ENCODE data around the gene ALOX5.

ALOX5 gene

DNA sequence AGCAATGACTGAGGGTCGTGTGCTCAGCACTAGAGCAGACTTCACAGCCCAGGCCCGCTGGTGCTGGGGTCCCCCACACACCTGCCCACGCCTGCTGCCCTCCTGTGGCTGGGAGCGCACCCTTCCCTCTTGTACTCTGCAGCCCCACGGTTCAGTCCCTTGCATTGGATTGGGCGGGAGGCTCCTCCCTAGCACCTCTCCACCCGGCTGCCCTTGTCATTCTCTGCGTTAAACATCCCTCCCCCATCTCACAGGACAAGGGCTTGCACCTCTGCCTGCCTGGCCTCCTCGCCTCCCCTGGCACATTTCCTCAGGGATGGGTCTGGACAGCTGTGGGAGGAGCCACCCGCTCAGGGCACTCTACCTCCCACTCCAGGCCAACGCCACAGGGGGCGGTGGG is 68.6 kb downstream of the ALOX5 start:
- ChIA-PET POLR2A (no interaction called here), CTCF (interaction anchor here (1.0 to 1.4 kb wide), 4 partner anchors 22 to 192 kb away, joined by 4 to 6 read pairs (median 4); no protein-coding TSS in a partner anchor)
- no peak overlapping the region for H3K27ac ChIP-seq (ENCODE audit: insufficient read depth in 1 of 2, low read depth in 1 of 2, low read length in 2 of 2, poor library complexity in 1 of 2, severe bottlenecking in 2 of 2)
- H3K4me1 ChIP-seq (ENCODE audit: control extremely low read depth in 1 of 4, control insufficient read depth in 4 of 4, insufficient read depth in 4 of 4, low read length in 3 of 4), result peaks cover 0 to 5% (median 0%) of the 10 kb centered on the region in 4 experiments
- no peaks in the 10 kb centered on the region for H3K36me3 ChIP-seq (ENCODE audit: control insufficient read depth in 4 of 4, insufficient read depth in 4 of 4, low read length in 3 of 4)
- no peaks in the 10 kb centered on the region for H3K9me3 ChIP-seq (ENCODE audit: control extremely low read depth in 1 of 5, control insufficient read depth in 4 of 5, insufficient read depth in 2 of 5, low read depth in 1 of 5, low read length in 4 of 5)
- DNase-seq, result peak in 2 of 3 donors; percentile 33 to 35
- no peaks in the 10 kb centered on the region for H3K27me3 ChIP-seq (replicated peaks in 2 of 5; ENCODE audit: control insufficient read depth in 4 of 5, insufficient read depth in 5 of 5, low read length in 4 of 5)
- no peak overlapping the region for H3K4me3 ChIP-seq (ENCODE audit: control insufficient read depth in 1 of 7, extremely low read depth in 1 of 7, insufficient read depth in 4 of 7, low read depth in 2 of 7, low read length in 6 of 7)
- WGBS (ENCODE audit: insufficient coverage), result 82% methylated on average over 9 of the region's 12 CpGs

GRCh38 chr10:45443101-45444009 is 69.3 kb downstream of the ALOX5 start:
- no peak for DNase-seq
- Histone ChIP-seq H3K36me3 (ENCODE audit: control insufficient read depth in 4 of 4, insufficient read depth in 4 of 4, low read length in 3 of 4) (no peaks in the 10 kb centered on the region), H3K4me1 (ENCODE audit: control extremely low read depth in 1 of 4, control insufficient read depth in 4 of 4, insufficient read depth in 4 of 4, low read length in 3 of 4) (peaks cover 0 to under 1% (median 0%) of the 10 kb centered on the region in 4 experiments), H3K27ac (ENCODE audit: insufficient read depth in 1 of 2, low read depth in 1 of 2, low read length in 2 of 2, poor library complexity in 1 of 2, severe bottlenecking in 2 of 2) (no peak overlapping the region), H3K27me3 (replicated peaks in 2 of 5; ENCODE audit: control insufficient read depth in 4 of 5, insufficient read depth in 5 of 5, low read length in 4 of 5) (no peaks in the 10 kb centered on the region), H3K4me3 (ENCODE audit: control insufficient read depth in 1 of 7, extremely low read depth in 1 of 7, insufficient read depth in 4 of 7, low read depth in 2 of 7, low read length in 6 of 7) (no peak overlapping the region), H3K9me3 (ENCODE audit: control extremely low read depth in 1 of 5, control insufficient read depth in 4 of 5, insufficient read depth in 2 of 5, low read depth in 1 of 5, low read length in 4 of 5) (no peaks in the 10 kb centered on the region)
- CTCF ChIA-PET, result interaction anchor here (1.1 to 1.4 kb wide), 2 partner anchors 22 to 193 kb away, joined by 4 read pairs; no protein-coding TSS in a partner anchor
- POLR2A ChIA-PET, result no interaction called here
- over 99% methylated on average over 47 of the region's 76 CpGs for WGBS (ENCODE audit: insufficient coverage)

GRCh38 chr10:45444022-45444421 is 70.0 kb downstream of the ALOX5 start:
- WGBS (ENCODE audit: insufficient coverage), result 95% methylated on average over 21 of the region's 24 CpGs
- Histone ChIP-seq H3K4me3 (ENCODE audit: control insufficient read depth in 1 of 7, extremely low read depth in 1 of 7, insufficient read depth in 4 of 7, low read depth in 2 of 7, low read length in 6 of 7) (no peak overlapping the region), H3K9me3 (ENCODE audit: control extremely low read depth in 1 of 5, control insufficient read depth in 4 of 5, insufficient read depth in 2 of 5, low read depth in 1 of 5, low read length in 4 of 5) (no peaks in the 10 kb centered on the region), H3K27ac (ENCODE audit: insufficient read depth in 1 of 2, low read depth in 1 of 2, low read length in 2 of 2, poor library complexity in 1 of 2, severe bottlenecking in 2 of 2) (no peak overlapping the region), H3K27me3 (replicated peaks in 2 of 5; ENCODE audit: control insufficient read depth in 4 of 5, insufficient read depth in 5 of 5, low read length in 4 of 5) (no peaks in the 10 kb centered on the region), H3K36me3 (ENCODE audit: control insufficient read depth in 4 of 4, insufficient read depth in 4 of 4, low read length in 3 of 4) (no peaks in the 10 kb centered on the region), H3K4me1 (ENCODE audit: control extremely low read depth in 1 of 4, control insufficient read depth in 4 of 4, insufficient read depth in 4 of 4, low read length in 3 of 4) (no peaks in the 10 kb centered on the region)
- ChIA-PET POLR2A (no interaction called here), CTCF (interaction anchor here (1.0 to 1.4 kb wide), 2 partner anchors 13 to 23 kb away, joined by 4 read pairs; no protein-coding TSS in a partner anchor)
- DNase-seq, result no peak

DNA sequence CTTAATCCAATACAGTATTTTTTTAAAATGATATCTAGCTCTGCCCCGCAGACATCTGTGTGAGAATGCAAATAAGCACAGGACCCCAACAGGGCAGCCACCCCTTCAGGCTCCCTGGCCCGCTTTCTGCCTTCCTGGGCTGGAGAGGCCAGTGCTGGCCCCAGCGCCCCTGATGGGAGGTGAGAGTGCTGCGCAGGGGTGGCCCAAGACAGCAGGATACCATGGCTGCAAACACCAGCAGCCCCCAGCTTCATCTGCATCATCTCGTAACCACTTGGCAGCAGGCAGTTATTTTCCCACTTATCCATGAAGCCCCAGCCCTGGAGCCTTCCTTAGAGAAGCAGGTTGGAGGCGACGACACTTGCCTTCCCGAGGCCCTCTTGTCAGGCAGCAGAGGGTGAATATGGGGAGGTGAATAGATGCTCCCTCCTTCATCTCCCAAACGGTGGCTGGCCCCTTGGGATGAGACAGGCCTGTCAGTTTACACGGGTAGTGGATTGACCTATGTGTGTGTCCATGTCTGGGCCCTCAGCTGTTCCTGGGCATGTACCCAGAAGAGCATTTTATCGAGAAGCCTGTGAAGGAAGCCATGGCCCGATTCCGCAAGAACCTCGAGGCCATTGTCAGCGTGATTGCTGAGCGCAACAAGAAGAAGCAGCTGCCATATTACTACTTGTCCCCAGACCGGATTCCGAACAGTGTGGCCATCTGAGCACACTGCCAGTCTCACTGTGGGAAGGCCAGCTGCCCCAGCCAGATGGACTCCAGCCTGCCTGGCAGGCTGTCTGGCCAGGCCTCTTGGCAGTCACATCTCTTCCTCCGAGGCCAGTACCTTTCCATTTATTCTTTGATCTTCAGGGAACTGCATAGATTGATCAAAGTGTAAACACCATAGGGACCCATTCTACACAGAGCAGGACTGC is 71.2 kb downstream of the ALOX5 start:
- no peak overlapping the region for H3K4me3 ChIP-seq (ENCODE audit: control insufficient read depth in 1 of 7, extremely low read depth in 1 of 7, insufficient read depth in 4 of 7, low read depth in 2 of 7, low read length in 6 of 7)
- WGBS (ENCODE audit: insufficient coverage), result 91% methylated on average over 13 of the region's 19 CpGs
- H3K27me3 ChIP-seq (replicated peaks in 2 of 5; ENCODE audit: control insufficient read depth in 4 of 5, insufficient read depth in 5 of 5, low read length in 4 of 5), result no peaks in the 10 kb centered on the region
- no peaks in the 10 kb centered on the region for H3K9me3 ChIP-seq (ENCODE audit: control extremely low read depth in 1 of 5, control insufficient read depth in 4 of 5, insufficient read depth in 2 of 5, low read depth in 1 of 5, low read length in 4 of 5)
- no peak for DNase-seq
- no peaks in the 10 kb centered on the region for H3K4me1 ChIP-seq (ENCODE audit: control extremely low read depth in 1 of 4, control insufficient read depth in 4 of 4, insufficient read depth in 4 of 4, low read length in 3 of 4)
- H3K36me3 ChIP-seq (ENCODE audit: control insufficient read depth in 4 of 4, insufficient read depth in 4 of 4, low read length in 3 of 4), result no peaks in the 10 kb centered on the region
- no peak overlapping the region for H3K27ac ChIP-seq (ENCODE audit: insufficient read depth in 1 of 2, low read depth in 1 of 2, low read length in 2 of 2, poor library complexity in 1 of 2, severe bottlenecking in 2 of 2)
- ChIA-PET CTCF (interaction anchor here (1.0 kb wide), 1 partner anchor 14 kb away, joined by 4 read pairs; no protein-coding TSS in a partner anchor), POLR2A (interaction anchor here (0.6 kb wide), 1 partner anchor 185 kb away, joined by 3 read pairs; no protein-coding TSS in a partner anchor)

DNA sequence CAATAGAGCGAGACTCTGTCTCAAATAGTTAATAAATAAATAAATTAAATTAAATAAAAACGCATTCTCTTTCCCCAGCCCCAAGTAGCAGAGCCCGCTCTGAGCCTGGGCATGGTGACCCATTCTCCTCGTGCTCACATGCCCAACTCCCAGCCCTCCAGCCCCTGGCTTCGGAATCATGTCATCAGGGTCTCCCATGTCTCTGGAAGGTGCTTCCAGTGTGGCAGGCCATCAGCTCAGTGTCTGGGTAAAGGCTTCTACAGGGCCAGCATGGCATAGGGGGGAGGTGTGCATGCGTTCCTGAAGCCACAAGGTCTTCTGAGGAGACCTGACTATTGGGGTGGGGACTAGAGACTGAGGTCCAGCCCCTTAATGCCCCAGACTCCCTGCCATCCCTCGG is 72.8 kb downstream of the ALOX5 start:
- H3K36me3 ChIP-seq (ENCODE audit: control insufficient read depth in 4 of 4, insufficient read depth in 4 of 4, low read length in 3 of 4), result no peaks in the 10 kb centered on the region
- POLR2A ChIA-PET, result interaction anchor here (0.7 kb wide), 1 partner anchor 9 kb away, joined by 3 read pairs; no protein-coding TSS in a partner anchor
- H3K9me3 ChIP-seq (ENCODE audit: control extremely low read depth in 1 of 5, control insufficient read depth in 4 of 5, insufficient read depth in 2 of 5, low read depth in 1 of 5, low read length in 4 of 5), result no peaks in the 10 kb centered on the region
- H3K4me3 ChIP-seq (ENCODE audit: control insufficient read depth in 1 of 7, extremely low read depth in 1 of 7, insufficient read depth in 4 of 7, low read depth in 2 of 7, low read length in 6 of 7), result no peak overlapping the region
- no peak overlapping the region for H3K27ac ChIP-seq (ENCODE audit: insufficient read depth in 1 of 2, low read depth in 1 of 2, low read length in 2 of 2, poor library complexity in 1 of 2, severe bottlenecking in 2 of 2)
- WGBS (ENCODE audit: insufficient coverage), result 100% methylated on average over 4 of the region's 7 CpGs
- no peaks in the 10 kb centered on the region for H3K27me3 ChIP-seq (replicated peaks in 2 of 5; ENCODE audit: control insufficient read depth in 4 of 5, insufficient read depth in 5 of 5, low read length in 4 of 5)
- CTCF ChIA-PET, result interaction anchor here (1.4 to 1.7 kb wide), 2 partner anchors 15 to 20 kb away, joined by 3 to 5 read pairs; no protein-coding TSS in a partner anchor
- DNase-seq, result no peak
- H3K4me1 ChIP-seq (ENCODE audit: control extremely low read depth in 1 of 4, control insufficient read depth in 4 of 4, insufficient read depth in 4 of 4, low read length in 3 of 4), result no peaks in the 10 kb centered on the region

GRCh38 chr10:45447416-45447815 is 73.4 kb downstream of the ALOX5 start:
- H3K4me1 ChIP-seq (ENCODE audit: control extremely low read depth in 1 of 4, control insufficient read depth in 4 of 4, insufficient read depth in 4 of 4, low read length in 3 of 4), result no peaks in the 10 kb centered on the region
- H3K9me3 ChIP-seq (ENCODE audit: control extremely low read depth in 1 of 5, control insufficient read depth in 4 of 5, insufficient read depth in 2 of 5, low read depth in 1 of 5, low read length in 4 of 5), result no peaks in the 10 kb centered on the region
- POLR2A ChIA-PET, result interaction anchor here (0.7 kb wide), 1 partner anchor 8 kb away, joined by 3 read pairs; no protein-coding TSS in a partner anchor
- CTCF ChIA-PET, result interaction anchor here (1.4 to 1.7 kb wide), 2 partner anchors 14 to 21 kb away, joined by 3 to 5 read pairs; no protein-coding TSS in a partner anchor
- no peak overlapping the region for H3K4me3 ChIP-seq (ENCODE audit: control insufficient read depth in 1 of 7, extremely low read depth in 1 of 7, insufficient read depth in 4 of 7, low read depth in 2 of 7, low read length in 6 of 7)
- WGBS (ENCODE audit: insufficient coverage), result 81% methylated on average over 2 of the region's 2 CpGs
- H3K27me3 ChIP-seq (replicated peaks in 2 of 5; ENCODE audit: control insufficient read depth in 4 of 5, insufficient read depth in 5 of 5, low read length in 4 of 5), result no peaks in the 10 kb centered on the region
- no peak overlapping the region for H3K27ac ChIP-seq (ENCODE audit: insufficient read depth in 1 of 2, low read depth in 1 of 2, low read length in 2 of 2, poor library complexity in 1 of 2, severe bottlenecking in 2 of 2)
- DNase-seq, result no peak
- H3K36me3 ChIP-seq (ENCODE audit: control insufficient read depth in 4 of 4, insufficient read depth in 4 of 4, low read length in 3 of 4), result no peaks in the 10 kb centered on the region

All from common myeloid progenitor, CD34-positive (primary cell).